HepG2 (cell line): ENCODE data around the gene CYSRT1. TPM values are rescaled to one million over a fixed set of nuclear protein-coding genes. Genes with fewer than 3 reads are reported as not detected.

Experiments used
- ATF5 ChIP-seq: sonication (generic); formaldehyde crosslinking; IDR thresholded peaks from 2 replicates; pipeline ENCODE4 v1.4.0; 2020; ENCODE audit warnings: mild to moderate bottlenecking, low read depth, missing genetic modification reagents
- CCDC6 ChIP-seq: sonication (generic); formaldehyde crosslinking; IDR thresholded peaks from 2 replicates; pipeline ENCODE4 v1.8.1; 2022; ENCODE audit warnings: mild to moderate bottlenecking, missing genetic modification reagents, moderate library complexity
- GZF1 ChIP-seq: sonication (generic); formaldehyde crosslinking; IDR thresholded peaks from 2 replicates; pipeline ENCODE4 v1.5.1; 2020; ENCODE audit warnings: mild to moderate bottlenecking, missing genetic modification reagents
- HMGA1 ChIP-seq: sonication (generic); formaldehyde crosslinking; conservative IDR thresholded peaks from 2 replicates; pipeline ENCODE4 v1.4.0; 2020; ENCODE audit warnings: missing genetic modification reagents
- HOMEZ ChIP-seq: IDR thresholded peaks from 2 replicates; pipeline ENCODE4 v1.6.1; 2016; ENCODE audit warnings: low read depth
- IRX3 ChIP-seq: sonication (generic); formaldehyde crosslinking; IDR thresholded peaks from 2 replicates; pipeline ENCODE4 v1.8.1; 2023; ENCODE audit warnings: mild to moderate bottlenecking, low read depth, missing genetic modification reagents, borderline replicate concordance
- MAFF ChIP-seq: IDR thresholded peaks from 2 replicates; pipeline ENCODE4 v1.6.1; 2011; ENCODE audit warnings: low read depth, low read length, improper control_type of control experiment
- NRL ChIP-seq: sonication (generic); formaldehyde crosslinking; IDR thresholded peaks from 2 replicates; pipeline ENCODE4 v1.5.0; 2020; ENCODE audit warnings: missing genetic modification reagents, mild to moderate bottlenecking, moderate library complexity, borderline replicate concordance
- RFX5 ChIP-seq: IDR thresholded peaks from 2 replicates; pipeline ENCODE4 v1.6.1; 2011; ENCODE audit warnings: low read depth, low read length, improper control_type of control experiment
- SIN3A ChIP-seq: IDR thresholded peaks from 2 replicates; pipeline ENCODE4 v1.6.1; 2011; ENCODE audit warnings: low read depth, mild to moderate bottlenecking, control low read depth, low read length, borderline replicate concordance
- SOX6 ChIP-seq, 2 experiments: fragments of 450-650 bp in 1 of 2; sonication (generic) in 1 of 2; formaldehyde crosslinking in 1 of 2; IDR thresholded peaks; 2 replicates each; pipeline versions ENCODE4 v1.4.0 to v1.6.1; 2017 to 2020; ENCODE audit warnings: antibody characterized with exemption in 1 of 2, mild to moderate bottlenecking in 1 of 2, missing genetic modification reagents in 1 of 2
- SP2 ChIP-seq: sonication (generic); formaldehyde crosslinking; IDR thresholded peaks from 2 replicates; pipeline ENCODE4 v1.5.1; 2020; ENCODE audit warnings: mild to moderate bottlenecking, missing genetic modification reagents
- ZBTB42 ChIP-seq: sonication (generic); formaldehyde crosslinking; IDR thresholded peaks from 2 replicates; pipeline ENCODE4 v1.5.0; 2020; ENCODE audit warnings: mild to moderate bottlenecking, missing genetic modification reagents
- ZC3H13 ChIP-seq: sonication (generic); formaldehyde crosslinking; IDR thresholded peaks from 2 replicates; pipeline ENCODE4 v1.8.1; 2023; ENCODE audit warnings: mild to moderate bottlenecking, missing genetic modification reagents, moderate library complexity
- ZNF274 ChIP-seq: sonication (generic); formaldehyde crosslinking; IDR thresholded peaks from 2 replicates; pipeline ENCODE4 v1.5.1; 2020; ENCODE audit warnings: mild to moderate bottlenecking, missing genetic modification reagents
- ZNF331 ChIP-seq: sonication (generic); formaldehyde crosslinking; IDR thresholded peaks from 2 replicates; pipeline ENCODE4 v1.4.0; 2020; ENCODE audit warnings: missing genetic modification reagents
- ZNF333 ChIP-seq: sonication (generic); formaldehyde crosslinking; IDR thresholded peaks from 2 replicates; pipeline ENCODE4 v1.4.0; 2020; ENCODE audit warnings: mild to moderate bottlenecking, missing genetic modification reagents, borderline replicate concordance
- ZNF550 ChIP-seq: sonication (generic); formaldehyde crosslinking; IDR thresholded peaks from 2 replicates; pipeline ENCODE4 v1.4.0; 2020; ENCODE audit warnings: mild to moderate bottlenecking, missing genetic modification reagents, borderline replicate concordance
- ZNF598 ChIP-seq: sonication (generic); formaldehyde crosslinking; IDR thresholded peaks from 2 replicates; pipeline ENCODE4 v1.5.1; 2020; ENCODE audit warnings: mild to moderate bottlenecking, missing genetic modification reagents, borderline replicate concordance
- polyA plus RNA-seq, 8 experiments: library from polyadenylated mRNA; depleted of rRNA in 3 of 8; stranded (reverse) in 7 of 8; unstranded in 1 of 8; fragments of >200 nt; fragmentation: Illumina TruSeq in 4 of 8; extraction: Trizol in 4 of 8; gene quantifications; 2 replicates each; pipeline versions ENCODE4 v1.2.1 to v1.2.3, GENCODE V29; 2011 to 2016; ENCODE audit warnings: low read depth in 4 of 8, missing spikeins in 1 of 8, mixed read lengths in 1 of 8; ENCODE audit not compliant: insufficient read depth in 1 of 8
- total RNA-seq, 5 experiments: library from RNA; depleted of rRNA; stranded (reverse); fragments of >200 nt; fragmentation: Illumina TruSeq; extraction: Trizol; gene quantifications; 2 replicates each; pipeline ENCODE4 v1.2.3, GENCODE V29; 2016; ENCODE audit warnings: low read depth in 1 of 5
- TF ChIP-seq, protein P1 (sequence below): sonication (generic); formaldehyde crosslinking; IDR thresholded peaks from 2 replicates; pipeline ENCODE4 v1.4.0; 2020; ENCODE audit warnings: missing genetic modification reagents
- TF ChIP-seq, protein P2 (sequence below): sonication (generic); formaldehyde crosslinking; IDR thresholded peaks from 2 replicates; pipeline ENCODE4 v1.4.0; 2020; ENCODE audit warnings: missing genetic modification reagents
- TF ChIP-seq, protein P3 (sequence below): sonication (generic); formaldehyde crosslinking; IDR thresholded peaks from 2 replicates; pipeline ENCODE4 v1.9.0; 2021; ENCODE audit warnings: missing genetic modification reagents, mild to moderate bottlenecking, borderline replicate concordance

Gene CYSRT1
- total and polyA plus RNA-seq, 2 of the 13 experiments (the other 11 are each of a cell fraction or from before 2014, with no cell fraction given) = 1.5 to 2.1 TPM

DNA sequence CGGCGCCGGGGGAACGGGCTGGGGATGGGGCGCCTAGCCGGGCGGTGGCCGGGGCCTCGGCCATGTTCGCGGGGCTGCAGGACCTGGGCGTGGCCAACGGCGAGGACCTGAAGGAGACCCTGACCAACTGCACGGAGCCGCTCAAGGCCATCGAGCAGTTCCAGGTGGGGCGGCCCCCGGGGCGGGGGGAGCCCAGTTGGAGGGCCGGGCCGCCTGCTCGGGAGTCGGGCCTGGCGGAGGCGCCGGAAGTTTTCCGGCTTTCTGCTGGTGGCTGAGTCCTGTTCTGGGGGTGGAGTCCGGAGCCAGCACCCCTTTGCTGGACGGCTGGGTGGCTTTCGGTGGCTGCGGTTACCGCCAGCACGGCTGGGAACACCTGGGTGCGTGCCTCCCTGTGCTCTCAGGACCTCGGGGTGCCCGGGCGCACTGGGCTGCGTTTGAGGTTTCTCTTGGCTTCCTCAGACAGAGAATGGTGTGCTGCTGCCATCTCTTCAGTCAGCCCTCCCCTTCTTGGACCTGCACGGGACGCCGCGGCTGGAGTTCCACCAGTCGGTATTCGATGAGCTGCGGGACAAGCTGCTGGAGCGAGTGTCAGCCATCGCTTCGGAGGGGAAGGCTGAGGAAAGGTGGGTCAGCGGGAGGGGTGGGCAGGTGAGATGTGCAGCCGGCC is 30.6 kb downstream of the CYSRT1 start (continued):
- TF ChIP-seq ZNF331 (CRISPR knock-in tag) (0 out of 2 replicates have a peak, but pooled peaks have one; percentile 6), RFX5 (no peak), ZNF333 (0 out of 2 replicates have a peak, but pooled peaks have one; percentile 13), ZNF550 (peak; percentile 50; the same call in 1 of the 2 replicates), NRL (CRISPR knock-in tag) (0 out of 2 replicates have a peak, but pooled peaks have one; percentile 27), GZF1 (CRISPR knock-in tag) (no peak), SP2 (CRISPR knock-in tag) (peak; percentile 14; the same call in 1 of the 2 replicates), CCDC6 (CRISPR knock-in tag) (0 out of 2 replicates have a peak, but pooled peaks have one; percentile 20), MAFF (no peak), HMGA1 (CRISPR knock-in tag) (no peak), ZNF598 (CRISPR knock-in tag) (0 out of 2 replicates have a peak, but pooled peaks have one; percentile 2), HOMEZ (no peak), IRX3 (CRISPR knock-in tag) (peak; percentile 1; the same call in 1 of the 2 replicates), SIN3A (0 out of 2 replicates have a peak, but pooled peaks have one; percentile 53), ZBTB42 (CRISPR knock-in tag) (no peak), ZNF274 (no peak), ZC3H13 (CRISPR knock-in tag) (0 out of 2 replicates have a peak, but pooled peaks have one; percentile 18), SOX6 (IDR thresholded peaks at IDR 0.05) (no peak), SOX6 (CRISPR knock-in tag; IDR thresholded peaks at IDR 0.05) (no peak), ATF5 (no peak)
- TF ChIP-seq, protein P1, sequence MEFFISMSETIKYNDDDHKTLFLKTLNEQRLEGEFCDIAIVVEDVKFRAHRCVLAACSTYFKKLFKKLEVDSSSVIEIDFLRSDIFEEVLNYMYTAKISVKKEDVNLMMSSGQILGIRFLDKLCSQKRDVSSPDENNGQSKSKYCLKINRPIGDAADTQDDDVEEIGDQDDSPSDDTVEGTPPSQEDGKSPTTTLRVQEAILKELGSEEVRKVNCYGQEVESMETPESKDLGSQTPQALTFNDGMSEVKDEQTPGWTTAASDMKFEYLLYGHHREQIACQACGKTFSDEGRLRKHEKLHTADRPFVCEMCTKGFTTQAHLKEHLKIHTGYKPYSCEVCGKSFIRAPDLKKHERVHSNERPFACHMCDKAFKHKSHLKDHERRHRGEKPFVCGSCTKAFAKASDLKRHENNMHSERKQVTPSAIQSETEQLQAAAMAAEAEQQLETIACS (CRISPR knock-in tag) = peak; percentile 4; the same call in 1 of the 2 replicates
- TF ChIP-seq, protein P2, sequence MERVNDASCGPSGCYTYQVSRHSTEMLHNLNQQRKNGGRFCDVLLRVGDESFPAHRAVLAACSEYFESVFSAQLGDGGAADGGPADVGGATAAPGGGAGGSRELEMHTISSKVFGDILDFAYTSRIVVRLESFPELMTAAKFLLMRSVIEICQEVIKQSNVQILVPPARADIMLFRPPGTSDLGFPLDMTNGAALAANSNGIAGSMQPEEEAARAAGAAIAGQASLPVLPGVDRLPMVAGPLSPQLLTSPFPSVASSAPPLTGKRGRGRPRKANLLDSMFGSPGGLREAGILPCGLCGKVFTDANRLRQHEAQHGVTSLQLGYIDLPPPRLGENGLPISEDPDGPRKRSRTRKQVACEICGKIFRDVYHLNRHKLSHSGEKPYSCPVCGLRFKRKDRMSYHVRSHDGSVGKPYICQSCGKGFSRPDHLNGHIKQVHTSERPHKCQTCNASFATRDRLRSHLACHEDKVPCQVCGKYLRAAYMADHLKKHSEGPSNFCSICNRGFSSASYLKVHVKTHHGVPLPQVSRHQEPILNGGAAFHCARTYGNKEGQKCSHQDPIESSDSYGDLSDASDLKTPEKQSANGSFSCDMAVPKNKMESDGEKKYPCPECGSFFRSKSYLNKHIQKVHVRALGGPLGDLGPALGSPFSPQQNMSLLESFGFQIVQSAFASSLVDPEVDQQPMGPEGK (CRISPR knock-in tag) = peak; percentile 78; the same call in 1 of the 2 replicates
- TF ChIP-seq, protein P3, sequence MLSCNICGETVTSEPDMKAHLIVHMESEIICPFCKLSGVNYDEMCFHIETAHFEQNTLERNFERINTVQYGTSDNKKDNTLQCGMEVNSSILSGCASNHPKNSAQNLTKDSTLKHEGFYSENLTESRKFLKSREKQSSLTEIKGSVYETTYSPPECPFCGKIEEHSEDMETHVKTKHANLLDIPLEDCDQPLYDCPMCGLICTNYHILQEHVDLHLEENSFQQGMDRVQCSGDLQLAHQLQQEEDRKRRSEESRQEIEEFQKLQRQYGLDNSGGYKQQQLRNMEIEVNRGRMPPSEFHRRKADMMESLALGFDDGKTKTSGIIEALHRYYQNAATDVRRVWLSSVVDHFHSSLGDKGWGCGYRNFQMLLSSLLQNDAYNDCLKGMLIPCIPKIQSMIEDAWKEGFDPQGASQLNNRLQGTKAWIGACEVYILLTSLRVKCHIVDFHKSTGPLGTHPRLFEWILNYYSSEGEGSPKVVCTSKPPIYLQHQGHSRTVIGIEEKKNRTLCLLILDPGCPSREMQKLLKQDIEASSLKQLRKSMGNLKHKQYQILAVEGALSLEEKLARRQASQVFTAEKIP (CRISPR knock-in tag) = no peak
